HG03460 (cell line): ENCODE measurements around the gene PIWIL4.

Experiments
- ATAC-seq: cut with Tn5 transposase; IDR thresholded peaks from one replicate; pipeline ENCODE4 v1.9.1; 2021; ENCODE audit not compliant: unreplicated experiment

PIWIL4 gene

GRCh38 chr11:94567181-94567670, at the start of gene PIWIL4:
Gene PIWIL4 (plus strand): TSS chr11:94567368. CDS start chr11:94567519, 151 bp downstream.
- no peak for ATAC-seq

- no peak for ATAC-seq
Measured at GRCh38 chr11:94518300-94518699, 48.9 kb upstream of the PIWIL4 start.

GRCh38 chr11:94519478-94520084, 47.6 kb upstream of the PIWIL4 start:
- no peak for ATAC-seq

DNA sequence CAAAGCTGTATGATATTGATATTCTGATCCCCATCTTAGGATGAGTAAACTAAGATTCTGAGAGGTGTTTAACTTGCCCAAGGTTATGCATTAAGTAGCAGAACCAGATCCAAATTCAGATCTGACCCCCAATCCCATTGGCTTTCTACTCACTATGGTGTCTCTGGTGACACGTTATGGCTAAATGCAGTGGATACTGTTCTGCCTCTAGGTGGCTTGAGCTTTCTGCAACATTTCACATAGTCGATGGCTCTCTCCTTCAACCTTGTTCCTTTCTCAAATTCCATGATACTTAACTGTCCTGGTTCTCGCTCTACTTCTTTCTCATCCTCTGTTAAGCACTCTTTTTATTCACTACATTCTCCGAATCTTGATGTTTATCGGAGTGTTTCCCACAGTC, 45.5 kb upstream of the PIWIL4 start:
- ATAC-seq: no peak

DNA sequence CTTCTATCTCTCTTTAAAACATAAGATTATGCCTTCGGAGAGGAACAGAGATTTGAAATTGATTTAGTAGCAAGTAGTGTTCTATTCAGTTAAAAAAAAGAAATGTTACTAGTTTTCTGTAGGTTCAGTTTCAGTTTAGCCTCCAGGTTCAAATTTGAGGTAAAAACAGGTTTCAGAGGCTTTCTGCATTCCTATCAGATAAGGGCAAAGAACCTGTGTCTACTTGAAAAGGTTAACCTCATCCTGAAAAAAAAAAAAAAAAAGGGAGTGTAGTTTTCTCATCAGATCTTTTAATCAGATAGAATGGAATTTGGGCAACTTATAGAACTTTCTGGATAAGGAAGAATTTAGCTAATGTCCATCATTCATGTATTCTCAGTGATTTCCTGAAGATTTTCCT, 42.8 kb upstream of the PIWIL4 start:
- no peak for ATAC-seq

GRCh38 chr11:94525546-94526324, 41.4 kb upstream of the PIWIL4 start:
- ATAC-seq: no peak

GRCh38 chr11:94526645-94527438, 40.3 kb upstream of the PIWIL4 start:
- no peak for ATAC-seq

DNA sequence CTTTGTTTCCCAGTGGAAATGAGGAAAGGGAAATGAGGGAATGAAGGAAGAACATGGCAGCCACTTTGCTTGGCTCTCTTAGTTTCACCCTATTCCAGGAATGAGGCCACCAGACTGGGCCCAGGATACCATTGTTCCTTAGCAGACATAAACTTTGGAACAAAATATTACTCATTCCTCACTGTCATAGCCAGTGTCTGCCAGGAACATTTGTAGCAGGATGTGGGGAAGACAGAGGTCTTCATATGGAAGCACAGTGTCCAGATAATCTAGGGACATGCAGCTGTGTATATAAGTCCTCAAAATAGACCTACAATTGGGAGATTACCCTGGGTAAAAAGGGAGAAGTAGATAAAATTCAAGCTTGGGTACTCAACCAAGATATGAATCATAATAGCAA, 38.6 kb upstream of the PIWIL4 start:
- no peak for ATAC-seq

DNA sequence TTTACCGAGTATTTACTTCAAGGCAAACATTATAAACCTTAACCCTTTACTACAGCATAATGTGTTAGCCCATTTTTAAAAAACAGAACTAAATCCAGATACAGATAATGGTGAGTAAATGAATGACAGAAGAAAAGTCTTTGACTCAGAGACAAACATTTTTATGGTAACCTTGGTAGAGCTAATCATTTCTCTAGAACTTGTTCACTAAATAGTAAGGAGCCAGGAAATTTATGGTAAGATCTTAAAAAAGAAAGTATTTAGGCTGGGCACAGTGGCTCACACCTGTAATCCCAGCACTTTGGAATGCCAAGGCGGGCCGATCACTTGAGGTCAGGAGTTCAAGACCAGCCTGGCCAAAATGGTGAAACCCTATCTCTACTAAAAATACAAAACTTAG, 35.0 kb upstream of the PIWIL4 start:
- ATAC-seq: no peak

GRCh38 chr11:94533206-94533605, 34.0 kb upstream of the PIWIL4 start:
- ATAC-seq: no peak

GRCh38 chr11:94533696-94534630, 33.2 kb upstream of the PIWIL4 start:
- no peak for ATAC-seq

GRCh38 chr11:94536386-94536785, 30.8 kb upstream of the PIWIL4 start:
- ATAC-seq: no peak

DNA sequence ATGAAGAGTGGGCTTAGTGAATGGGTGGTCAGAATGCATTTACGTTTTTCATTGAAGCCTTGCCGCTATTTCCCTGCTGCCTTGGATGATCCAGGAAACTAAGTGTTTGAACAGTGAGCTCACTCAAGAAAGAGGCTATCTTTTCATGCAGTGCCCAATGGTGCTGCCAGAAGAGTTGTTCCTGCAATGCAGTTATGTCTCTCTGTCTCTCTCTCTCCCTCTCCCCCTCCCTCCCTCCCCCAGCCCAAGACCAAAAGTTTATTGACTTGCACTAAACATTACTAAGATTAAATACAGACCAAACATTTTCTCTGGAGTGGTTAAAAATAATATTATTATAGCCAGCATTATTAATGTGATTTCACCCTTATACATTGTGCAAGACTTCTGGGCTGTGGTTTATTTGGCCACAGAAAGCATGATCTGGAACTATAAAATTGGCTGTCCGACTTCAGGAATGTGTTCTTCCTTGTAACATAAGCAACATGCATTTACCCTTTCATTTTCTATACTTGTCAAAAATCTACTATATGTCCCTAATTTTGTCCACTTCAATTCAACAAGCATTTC, 30.1 kb upstream of the PIWIL4 start:
- no peak for ATAC-seq

- no peak for ATAC-seq
Measured at GRCh38 chr11:94539420-94539819, 27.7 kb upstream of the PIWIL4 start.

- peak; percentile 82 for ATAC-seq
Measured at GRCh38 chr11:94543695-94544645, 23.2 kb upstream of the PIWIL4 start, which contains the start of gene FUT4. Gene FUT4 (plus strand): TSS chr11:94543921. CDS start chr11:94544134, 213 bp downstream.

- peak; percentile 2 for ATAC-seq
Measured at GRCh38 chr11:94544646-94545263, 22.4 kb upstream of the PIWIL4 start.

- no peak for ATAC-seq
Measured at GRCh38 chr11:94545264-94546161, 21.7 kb upstream of the PIWIL4 start.

- no peak for ATAC-seq
Measured at GRCh38 chr11:94546162-94546470, 21.1 kb upstream of the PIWIL4 start.
